Natural killer cell (primary cell): ENCODE measurements around the gene SLC43A1. TPM values are rescaled to one million over a fixed set of nuclear protein-coding genes. Genes with fewer than 3 reads are reported as not detected.

Experiments
- ATAC-seq, 3 donors: fragments of 150-1000 bp in 2 of 3; fragments of 200-7000 bp in 1 of 3; cut with Tn5 transposase; 1 replicate in 1 of 3; 2 replicates in 2 of 3; pipeline ENCODE4 v1.10.0; 2021; ENCODE audit warnings: mild to moderate bottlenecking in 2 of 3, moderate library complexity in 2 of 3
- DNase-seq, 2 donors: peaks; one replicate each; pipeline versions ENCODE4 v3.0.0 to v3.0.0-alpha.2; 2013 to 2021; ENCODE audit warnings: mixed read lengths in 1 of 2
- H3K27ac ChIP-seq: one replicate; pipeline ENCODE4 v1.5.1; 2013; ENCODE audit warnings: mild to moderate bottlenecking, low read length
- H3K27me3 ChIP-seq: one replicate; pipeline ENCODE4 v1.6.1; 2013; ENCODE audit warnings: low read length; ENCODE audit not compliant: control insufficient read depth, insufficient read depth
- H3K36me3 ChIP-seq: one replicate; pipeline ENCODE4 v1.6.1; 2013; ENCODE audit warnings: low read length; ENCODE audit not compliant: control insufficient read depth, insufficient read depth
- H3K4me1 ChIP-seq: one replicate; pipeline ENCODE4 v1.6.1; 2013; ENCODE audit warnings: low read length; ENCODE audit not compliant: control insufficient read depth, insufficient read depth
- H3K4me3 ChIP-seq: one replicate; pipeline ENCODE4 v1.5.1; 2013; ENCODE audit warnings: low read length
- H3K9me3 ChIP-seq: one replicate; pipeline ENCODE4 v1.6.1; 2013; ENCODE audit warnings: low read length; ENCODE audit not compliant: control insufficient read depth, insufficient read depth
- H3K27ac Mint-ChIP-seq, 2 donors: one replicate each; pipeline ENCODE4 v1.8.0; 2022; ENCODE audit warnings: mild to moderate bottlenecking in 2 of 2, mixed read lengths in 2 of 2, moderate library complexity in 1 of 2
- H3K27me3 Mint-ChIP-seq, 2 donors: one replicate each; pipeline ENCODE4 v1.8.0; 2022; ENCODE audit warnings: low read depth in 2 of 2, mixed read lengths in 2 of 2
- H3K36me3 Mint-ChIP-seq: one replicate; pipeline ENCODE4 v1.8.0; 2022; ENCODE audit warnings: mixed read lengths
- H3K4me1 Mint-ChIP-seq, 2 donors: one replicate each; pipeline ENCODE4 v1.8.0; 2022; ENCODE audit warnings: mixed read lengths in 2 of 2
- H3K4me3 Mint-ChIP-seq: one replicate; pipeline ENCODE4 v1.8.0; 2022; ENCODE audit warnings: mild to moderate bottlenecking, moderate library complexity, mixed read lengths
- H3K9me3 Mint-ChIP-seq, 2 donors: one replicate each; pipeline ENCODE4 v1.8.0; 2022; ENCODE audit warnings: mixed read lengths in 2 of 2
- WGBS: methylation state at CpG from one replicate; pipeline ENCODE4 v1.1.7; 2013; ENCODE audit warnings: missing lambda C conversion rate; ENCODE audit not compliant: insufficient coverage; 5-methylcytosine and 5-hydroxymethylcytosine counted together
- intact Hi-C: fragments of 100-400 bp; cut with micrococcal nuclease; formaldehyde crosslinking; loops from one replicate; pipeline ENCODE4 v1.14.2; 2022
- total RNA-seq, 4 donors: library from RNA; stranded (reverse); fragments of 120-200 nt in 1 of 4; gene quantifications; one replicate each; pipeline versions ENCODE4 v1.2.3 to v1.2.4, GENCODE V29; 2013 to 2022
- TF ChIP-seq, protein P1 (sequence below): fragments of 200-600 bp; IDR thresholded peaks from one replicate; pipeline ENCODE4 v1.8.0; 2022; ENCODE audit warnings: antibody characterized with exemption

Gene SLC43A1
- total RNA-seq, 3 donors from 2014 or later (not counting 1 experiment from before 2014, with no cell fraction given): 11.3 to 20.6 (median 13.9) TPM

GRCh38 chr11:57501953-57502352, 13.5 kb downstream of the SLC43A1 start:
- no peaks in the 10 kb centered on the region for H3K27me3 ChIP-seq
- DNase-seq: no peak
- H3K4me1 Mint-ChIP-seq: peaks cover 0 to 7% of the 10 kb centered on the region in 2 donors
- no peak overlapping the region for H3K4me3 ChIP-seq
- H3K4me1 ChIP-seq: no peaks in the 10 kb centered on the region
- no peaks in the 10 kb centered on the region for H3K9me3 ChIP-seq
- H3K36me3 ChIP-seq: peaks cover 3% of the 10 kb centered on the region
- ATAC-seq: no peak
- TF ChIP-seq, protein P1, sequence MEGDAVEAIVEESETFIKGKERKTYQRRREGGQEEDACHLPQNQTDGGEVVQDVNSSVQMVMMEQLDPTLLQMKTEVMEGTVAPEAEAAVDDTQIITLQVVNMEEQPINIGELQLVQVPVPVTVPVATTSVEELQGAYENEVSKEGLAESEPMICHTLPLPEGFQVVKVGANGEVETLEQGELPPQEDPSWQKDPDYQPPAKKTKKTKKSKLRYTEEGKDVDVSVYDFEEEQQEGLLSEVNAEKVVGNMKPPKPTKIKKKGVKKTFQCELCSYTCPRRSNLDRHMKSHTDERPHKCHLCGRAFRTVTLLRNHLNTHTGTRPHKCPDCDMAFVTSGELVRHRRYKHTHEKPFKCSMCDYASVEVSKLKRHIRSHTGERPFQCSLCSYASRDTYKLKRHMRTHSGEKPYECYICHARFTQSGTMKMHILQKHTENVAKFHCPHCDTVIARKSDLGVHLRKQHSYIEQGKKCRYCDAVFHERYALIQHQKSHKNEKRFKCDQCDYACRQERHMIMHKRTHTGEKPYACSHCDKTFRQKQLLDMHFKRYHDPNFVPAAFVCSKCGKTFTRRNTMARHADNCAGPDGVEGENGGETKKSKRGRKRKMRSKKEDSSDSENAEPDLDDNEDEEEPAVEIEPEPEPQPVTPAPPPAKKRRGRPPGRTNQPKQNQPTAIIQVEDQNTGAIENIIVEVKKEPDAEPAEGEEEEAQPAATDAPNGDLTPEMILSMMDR: no peak
- no peaks in the 10 kb centered on the region for H3K36me3 Mint-ChIP-seq
- WGBS: 98% methylated on average over 4 of the region's 4 CpGs
- no peak overlapping the region for H3K27ac ChIP-seq
- no peaks in the 10 kb centered on the region for H3K9me3 Mint-ChIP-seq
- no peak overlapping the region for H3K4me3 Mint-ChIP-seq
- intact Hi-C loops: no loop called here
- no peak overlapping the region for H3K27ac Mint-ChIP-seq
- no peaks in the 10 kb centered on the region for H3K27me3 Mint-ChIP-seq

DNA sequence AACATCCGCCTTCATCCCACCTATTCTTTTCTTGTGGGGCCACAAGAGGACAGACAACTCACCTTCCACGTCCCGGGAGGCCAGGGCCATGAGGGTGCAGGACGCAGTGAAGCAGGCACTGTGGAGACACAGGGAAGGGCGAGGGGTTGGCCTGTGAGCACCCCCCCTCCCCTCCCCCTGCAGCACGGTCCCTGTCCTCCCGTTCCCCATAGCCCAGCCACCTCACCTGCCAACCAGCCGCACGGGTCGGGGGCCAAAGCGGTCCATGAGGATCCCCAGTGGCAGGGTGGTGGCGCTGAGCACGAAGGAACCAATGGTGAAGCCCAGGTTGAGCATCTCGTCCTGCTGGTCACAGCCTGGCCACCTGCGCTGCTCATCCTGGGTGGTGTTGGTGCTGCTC, 14.6 kb downstream of the SLC43A1 start:
- Mint-ChIP-seq H3K9me3 (no peaks in the 10 kb centered on the region), H3K36me3 (no peaks in the 10 kb centered on the region), H3K4me3 (no peak overlapping the region), H3K27ac (no peak overlapping the region), H3K4me1 (peaks cover 0 to 7% of the 10 kb centered on the region in 2 donors), H3K27me3 (no peaks in the 10 kb centered on the region)
- Histone ChIP-seq H3K4me1 (no peaks in the 10 kb centered on the region), H3K9me3 (no peaks in the 10 kb centered on the region), H3K36me3 (peaks cover 3% of the 10 kb centered on the region), H3K27ac (no peak overlapping the region), H3K27me3 (no peaks in the 10 kb centered on the region), H3K4me3 (no peak overlapping the region)
- DNase-seq: no peak
- TF ChIP-seq, protein P1: no peak
- intact Hi-C loops: no loop called here
- WGBS: 95% methylated on average over 15 of the region's 15 CpGs
- ATAC-seq: no peak

- Histone ChIP-seq H3K4me3 (no peak overlapping the region), H3K27ac (no peak overlapping the region), H3K36me3 (peaks cover 3% of the 10 kb centered on the region), H3K4me1 (no peaks in the 10 kb centered on the region), H3K9me3 (no peaks in the 10 kb centered on the region), H3K27me3 (no peaks in the 10 kb centered on the region)
- intact Hi-C loops: no loop called here
- TF ChIP-seq, protein P1: no peak
- H3K27me3 Mint-ChIP-seq: no peaks in the 10 kb centered on the region
- H3K27ac Mint-ChIP-seq: no peak overlapping the region
- peaks cover 0 to 7% of the 10 kb centered on the region in 2 donors for H3K4me1 Mint-ChIP-seq
- no peaks in the 10 kb centered on the region for H3K9me3 Mint-ChIP-seq
- H3K4me3 Mint-ChIP-seq: no peak overlapping the region
- 93% methylated on average over 8 of the region's 8 CpGs for WGBS
- no peaks in the 10 kb centered on the region for H3K36me3 Mint-ChIP-seq
- ATAC-seq (no peak), DNase-seq (no peak)
Measured at GRCh38 chr11:57500515-57500914, 15.0 kb downstream of the SLC43A1 start.

GRCh38 chr11:57499983-57500461, 15.5 kb downstream of the SLC43A1 start:
- DNase-seq (no peak), ATAC-seq (no peak)
- Histone ChIP-seq H3K4me1 (no peaks in the 10 kb centered on the region), H3K4me3 (no peak overlapping the region), H3K9me3 (no peaks in the 10 kb centered on the region), H3K27ac (no peak overlapping the region), H3K36me3 (peaks cover 3% of the 10 kb centered on the region), H3K27me3 (no peaks in the 10 kb centered on the region)
- Mint-ChIP-seq H3K4me3 (no peak overlapping the region), H3K27ac (no peak overlapping the region), H3K9me3 (no peaks in the 10 kb centered on the region), H3K27me3 (no peaks in the 10 kb centered on the region), H3K4me1 (peaks cover 0 to 7% of the 10 kb centered on the region in 2 donors), H3K36me3 (no peaks in the 10 kb centered on the region)
- TF ChIP-seq, protein P1: no peak
- WGBS: 79% methylated on average over 11 of the region's 12 CpGs
- intact Hi-C loops: loop anchor here (10.0 kb wide), 1 partner anchor 305 kb away; no protein-coding TSS in a partner anchor
